ENCODE data around the gene AUNIP.

Gene AUNIP

GRCh38 chr1:25837262-25837875, 21.9 kb downstream of the AUNIP start:
- DNase-seq (ENCODE audit: insufficient read length, low spot score) (no peak), FAIRE-seq (no peak)
- TF ChIP-seq CTCF (IDR thresholded peaks at IDR 0.05; ENCODE audit: insufficient read depth, missing control alignments), result peak; percentile 14

- FAIRE-seq, result no peak
- no peak for DNase-seq (ENCODE audit: insufficient read length, low spot score)
- TF ChIP-seq CTCF (IDR thresholded peaks at IDR 0.05; ENCODE audit: insufficient read depth, missing control alignments), result no peak
Observed at GRCh38 chr1:25836695-25837094, 22.6 kb downstream of the AUNIP start.

GRCh38 chr1:25834894-25835293, 24.4 kb downstream of the AUNIP start:
- FAIRE-seq (no peak), DNase-seq (ENCODE audit: insufficient read length, low spot score) (no peak)
- no peak for TF ChIP-seq CTCF (IDR thresholded peaks at IDR 0.05; ENCODE audit: insufficient read depth, missing control alignments)

- DNase-seq (ENCODE audit: insufficient read length, low spot score) (no peak), FAIRE-seq (no peak)
- TF ChIP-seq CTCF (IDR thresholded peaks at IDR 0.05; ENCODE audit: insufficient read depth, missing control alignments), result no peak
Observed at GRCh38 chr1:25833158-25833557, 26.1 kb downstream of the AUNIP start.

- FAIRE-seq, result no peak
- no peak for DNase-seq (ENCODE audit: insufficient read length, low spot score)
Observed at GRCh38 chr1:25832336-25833037, 26.8 kb downstream of the AUNIP start.

GRCh38 chr1:25831569-25832196, 27.6 kb downstream of the AUNIP start:
- FAIRE-seq (no peak), DNase-seq (ENCODE audit: insufficient read length, low spot score) (no peak)
- no peak for TF ChIP-seq CTCF (IDR thresholded peaks at IDR 0.05; ENCODE audit: insufficient read depth, missing control alignments)

More at GRCh38 chr1:25832336-25833037, 26.8 kb downstream of the AUNIP start:
- no peak for TF ChIP-seq CTCF (IDR thresholded peaks at IDR 0.05; ENCODE audit: insufficient read depth, missing control alignments)

- no peak for FAIRE-seq
Observed at GRCh38 chr1:25829046-25829445, 30.2 kb downstream of the AUNIP start.

More at GRCh38 chr1:25829046-25829445, 30.2 kb downstream of the AUNIP start:
- no peak for TF ChIP-seq CTCF (IDR thresholded peaks at IDR 0.05; ENCODE audit: insufficient read depth, missing control alignments)
- no peak for DNase-seq (ENCODE audit: insufficient read length, low spot score)
